GM18526 (cell line): ENCODE results near the gene CRLF1.

Experiments used
- POLR2A ChIP-seq: IDR thresholded peaks from 3 replicates; pipeline ENCODE4 v1.6.1; 2011; ENCODE audit not compliant: insufficient read length; ENCODE audit errors: extremely low read depth

CRLF1 gene

GRCh38 chr19:18590273-18591272, 16.0 kb downstream of the CRLF1 start:
- no peak for TF ChIP-seq POLR2A

GRCh38 chr19:18589380-18590272, 17.0 kb downstream of the CRLF1 start:
- TF ChIP-seq POLR2A = no peak

DNA sequence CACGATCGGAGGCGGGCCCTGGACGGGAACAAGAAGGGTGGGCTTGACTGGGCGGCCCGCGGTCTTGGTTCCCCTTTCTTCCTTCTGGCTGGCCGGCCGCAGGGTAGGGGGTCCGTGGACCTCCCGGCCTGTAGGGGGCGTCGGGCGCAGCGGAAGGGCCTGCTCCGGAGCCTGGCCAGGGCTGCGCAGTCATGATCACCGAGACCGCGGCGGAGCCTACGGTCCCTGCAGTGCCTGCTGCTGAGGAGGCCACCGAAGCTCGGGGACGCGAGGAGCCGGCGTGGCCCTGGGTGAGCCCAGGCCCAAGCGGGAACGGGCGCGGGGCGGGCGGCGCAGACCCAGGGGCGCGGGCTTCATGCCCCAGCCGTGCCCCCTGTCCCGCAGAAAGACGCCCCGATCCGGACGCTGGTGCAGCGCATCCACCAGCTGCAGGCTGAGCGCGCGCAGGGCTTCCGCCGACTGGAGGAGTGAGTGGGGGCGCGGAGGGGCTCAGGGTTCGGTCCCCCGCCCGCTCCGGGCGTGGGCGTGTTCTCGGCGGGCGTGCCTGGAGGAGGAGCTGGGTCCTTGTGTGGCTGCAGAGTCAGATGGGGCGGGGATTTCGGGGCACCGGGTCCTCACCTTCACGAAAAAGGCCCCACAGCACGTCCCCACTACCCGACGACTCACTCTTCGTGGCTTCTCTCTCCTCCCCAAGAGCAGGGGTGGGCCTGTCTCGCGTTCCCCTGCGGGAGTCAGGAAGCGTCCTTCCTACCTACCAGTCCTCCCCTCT, 17.8 kb downstream of the CRLF1 start, which contains the start of gene REX1BD:
REX1BD (plus strand) TSS at position 188 of the 769 bp plus-strand sequence; CDS start at position 192, 4 bp downstream.
- TF ChIP-seq POLR2A = peak; percentile 86

DNA sequence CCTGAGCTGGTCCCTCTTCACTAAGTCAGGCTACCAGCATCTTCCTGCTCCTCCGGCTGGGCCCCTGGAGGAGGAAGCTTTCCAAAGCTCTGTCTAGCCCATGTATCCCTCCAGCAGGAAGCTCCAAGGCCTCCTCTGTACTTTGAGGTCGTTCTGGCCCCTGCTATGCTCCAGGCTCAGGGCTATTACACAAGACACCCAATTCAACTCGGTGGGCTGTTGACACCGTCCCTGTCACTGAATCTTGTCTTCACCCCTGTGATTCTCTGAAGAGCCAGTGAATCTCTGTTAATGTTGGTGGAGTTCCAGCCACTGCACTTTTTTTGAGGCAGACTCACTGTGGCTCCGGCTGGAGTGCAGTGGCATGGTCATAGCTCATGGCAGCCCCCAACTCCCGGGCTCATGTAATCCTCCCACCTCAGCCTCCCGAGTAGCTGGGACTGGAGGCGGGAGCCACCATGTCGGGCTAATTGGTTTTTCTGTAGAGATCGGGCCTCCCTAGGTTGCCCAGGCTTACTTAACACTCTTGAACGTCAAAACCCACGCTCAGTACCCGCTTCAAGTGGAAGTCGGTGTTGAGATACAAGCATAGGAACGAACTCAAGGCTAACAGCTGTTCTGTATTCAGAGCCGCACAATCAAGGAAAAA, 18.5 kb downstream of the CRLF1 start:
- no peak for TF ChIP-seq POLR2A

DNA sequence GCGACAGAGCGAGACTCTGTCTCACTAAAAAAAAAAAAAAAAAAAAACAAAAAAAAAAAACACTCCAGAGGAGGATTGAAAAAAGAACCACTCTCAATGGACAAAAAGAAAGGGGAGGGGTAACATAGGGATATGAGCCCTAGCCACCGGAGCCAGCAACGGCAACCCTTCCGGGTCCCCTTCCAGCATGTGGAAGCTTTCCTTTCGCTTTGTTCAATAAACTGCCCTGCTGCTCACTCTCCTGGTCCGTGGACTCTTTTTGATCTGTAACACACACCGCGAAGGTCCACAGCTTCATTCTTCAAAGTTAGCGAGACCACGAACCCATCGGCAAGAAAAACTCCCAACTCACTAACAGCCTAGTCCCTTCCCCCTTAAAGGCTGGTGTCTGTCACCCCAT, 19.0 kb downstream of the CRLF1 start:
- no peak for TF ChIP-seq POLR2A

DNA sequence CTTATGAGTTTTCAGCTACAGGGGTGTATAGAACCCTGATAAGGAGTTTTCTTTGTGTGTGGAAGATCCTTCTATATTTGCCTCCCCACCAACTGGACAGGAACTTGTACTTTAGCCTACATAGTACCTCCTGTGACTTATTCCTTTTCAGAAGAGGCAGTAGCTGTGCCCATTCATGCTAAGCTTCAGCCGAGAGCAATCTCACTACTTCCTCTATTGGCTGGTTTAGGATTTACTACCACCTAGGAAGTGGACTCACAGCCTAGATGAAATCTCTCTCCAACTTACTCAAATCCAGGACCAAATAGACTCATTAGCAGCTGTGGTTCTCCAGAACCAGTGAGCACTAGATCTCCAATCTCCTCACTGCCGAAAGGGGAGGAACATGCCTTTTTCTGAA, 20.3 kb downstream of the CRLF1 start:
- no peak for TF ChIP-seq POLR2A

DNA sequence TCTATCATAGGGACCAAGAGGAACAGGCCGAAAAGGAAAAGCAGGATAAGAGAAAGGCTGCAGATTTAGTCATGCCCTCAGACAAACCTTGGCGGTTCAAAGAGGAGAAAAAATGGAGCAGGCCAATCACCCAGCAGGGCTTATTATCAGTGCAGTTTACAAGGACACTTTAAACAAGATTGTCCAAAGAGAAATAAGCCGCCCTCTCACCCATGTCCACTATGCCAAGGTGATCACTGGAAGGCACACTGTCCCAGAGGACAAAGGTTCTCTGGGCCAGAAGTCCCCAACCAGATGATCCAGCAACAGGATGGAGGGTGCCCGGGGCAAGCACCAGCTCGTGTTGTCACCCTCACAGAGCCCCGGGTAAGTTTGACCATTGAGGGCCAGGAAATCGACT, 26.3 kb downstream of the CRLF1 start:
- TF ChIP-seq POLR2A = no peak

GRCh38 chr19:18577365-18577914, 29.2 kb downstream of the CRLF1 start:
- TF ChIP-seq POLR2A = no peak

DNA sequence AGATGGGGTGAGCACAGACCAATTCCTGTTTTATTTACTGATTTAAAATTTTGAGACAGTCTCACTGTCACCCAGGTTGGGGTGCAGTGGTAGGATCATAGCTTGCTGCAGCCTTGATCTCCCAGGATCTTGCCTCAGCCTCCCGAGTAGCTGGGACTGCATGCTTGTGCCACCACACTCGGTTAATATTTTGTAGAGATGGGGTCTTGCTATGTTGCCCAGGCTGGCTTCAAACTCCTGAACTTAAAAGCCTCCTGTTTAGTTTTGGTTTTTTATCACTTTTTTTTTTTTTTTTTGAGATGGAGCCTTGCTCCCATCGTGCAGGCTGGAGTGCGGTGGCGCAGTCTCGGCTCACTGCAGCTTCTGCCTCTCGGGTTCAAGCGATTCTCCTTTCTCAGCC, 30.2 kb downstream of the CRLF1 start:
- no peak for TF ChIP-seq POLR2A

DNA sequence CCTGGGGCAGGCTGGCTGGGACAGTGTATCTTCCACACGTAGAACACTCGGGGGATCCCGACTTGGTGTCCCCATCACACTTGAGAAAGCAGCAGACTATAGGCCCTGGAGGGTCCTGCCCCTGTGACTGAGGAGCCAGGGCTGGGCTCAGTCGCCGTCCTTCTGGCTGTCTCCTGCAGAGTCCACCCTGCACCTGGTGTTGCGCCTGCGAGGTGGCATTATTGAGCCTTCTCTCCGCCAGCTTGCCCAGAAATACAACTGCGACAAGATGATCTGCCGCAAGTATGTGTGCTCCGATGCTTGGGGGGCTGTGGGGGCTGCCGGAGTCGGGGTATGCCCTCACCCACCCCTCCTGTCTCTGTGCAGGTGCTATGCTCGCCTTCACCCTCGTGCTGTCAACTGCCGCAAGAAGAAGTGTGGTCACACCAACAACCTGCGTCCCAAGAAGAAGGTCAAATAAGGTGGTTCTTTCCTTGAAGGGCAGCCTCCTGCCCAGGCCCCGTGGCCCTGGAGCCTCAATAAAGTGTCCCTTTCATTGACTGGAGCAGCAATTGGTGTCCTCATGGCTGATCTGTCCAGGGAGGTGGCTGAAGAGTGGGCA, 31.8 kb downstream of the CRLF1 start:
- no peak for TF ChIP-seq POLR2A

DNA sequence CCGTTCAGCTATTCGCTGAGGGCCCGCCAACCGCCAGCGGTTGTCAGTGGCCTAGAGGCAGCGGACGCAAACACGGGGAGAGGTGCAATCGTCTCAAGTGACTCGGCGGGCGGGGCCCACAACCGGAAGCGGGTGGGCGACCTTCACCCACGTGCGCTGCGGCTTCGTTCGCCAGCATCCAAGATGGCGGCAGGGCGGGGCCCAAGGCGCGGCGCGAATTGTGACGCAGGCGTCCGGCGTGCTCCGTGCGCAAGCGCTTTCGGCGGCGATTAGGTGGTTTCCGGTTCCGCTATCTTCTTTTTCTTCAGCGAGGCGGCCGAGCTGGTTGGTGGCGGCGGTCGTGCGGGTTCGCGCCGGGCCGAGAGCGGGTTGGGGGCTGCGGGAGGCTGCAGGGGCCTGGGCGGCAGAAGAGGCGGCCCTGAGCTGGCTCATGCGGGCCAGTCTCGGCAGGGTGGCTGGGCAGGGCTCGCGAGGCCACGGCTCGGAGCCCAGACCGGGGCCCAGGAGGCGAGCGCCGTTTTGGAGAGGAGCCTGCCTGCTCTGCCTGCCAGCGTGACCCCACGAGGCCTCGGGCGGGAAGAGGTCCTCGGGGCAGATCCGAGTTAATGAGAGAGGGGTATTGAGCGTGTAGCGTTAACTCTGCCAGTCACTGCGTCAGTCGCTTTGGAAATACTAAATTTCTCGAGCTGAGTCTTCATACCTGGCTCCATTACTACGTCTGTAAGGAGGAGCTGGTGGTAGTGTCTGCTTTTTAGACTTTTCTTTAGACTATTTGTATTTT, 34.8 kb downstream of the CRLF1 start, which contains the start of gene UBA52:
UBA52 (plus strand) TSS at position 294 of the 781 bp plus-strand sequence. CDS start 1,444 bp downstream, outside the sequence.
- peak; percentile 98 for TF ChIP-seq POLR2A

- TF ChIP-seq POLR2A = no peak
These were observed 38.2 kb downstream of the CRLF1 start for GRCh38 chr19:18568367-18568766.

GRCh38 chr19:18566953-18567352, 39.6 kb downstream of the CRLF1 start:
- no peak for TF ChIP-seq POLR2A

DNA sequence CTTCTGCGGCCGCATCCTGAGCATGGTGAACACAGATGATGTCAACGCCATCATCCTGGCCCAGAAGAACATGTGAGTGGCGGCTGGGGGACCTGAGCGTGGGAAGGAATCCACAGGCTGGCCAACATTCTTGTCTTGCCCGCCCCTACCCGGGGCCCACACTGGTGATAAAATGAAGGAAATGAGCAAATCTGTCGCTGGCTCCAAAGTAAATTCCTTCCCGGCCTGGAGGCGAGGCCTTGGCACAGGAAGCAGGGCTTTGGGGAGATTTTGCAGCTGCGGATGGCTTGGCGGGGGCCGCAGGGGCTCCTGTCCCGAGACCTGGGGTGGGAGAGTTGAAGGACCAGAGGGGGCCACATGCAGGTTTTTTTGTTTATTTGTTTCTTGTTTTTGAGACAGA, 44.5 kb downstream of the CRLF1 start:
- no peak for TF ChIP-seq POLR2A
